Measurements from ENCODE around the gene EYS. TPM values are rescaled to one million over a fixed set of nuclear protein-coding genes. Genes with fewer than 3 reads are reported as not detected.

EYS gene
- total RNA-seq, 1 experiment from 2014 or later, result not detected

- Histone ChIP-seq H2AK5ac (ENCODE audit: insufficient read length, low read length) (no peak overlapping the region), H3K23me2 (ENCODE audit: insufficient read length, low read depth, low read length, poor library complexity, severe bottlenecking) (no peaks in the 10 kb centered on the region)
Observed at GRCh38 chr6:64679416-64679815, 1027.6 kb downstream of the EYS start.

More at GRCh38 chr6:64679416-64679815, 1027.6 kb downstream of the EYS start:
- Histone ChIP-seq H3K23ac (ENCODE audit: insufficient read length, low read depth, low read length) (no peak overlapping the region), H3K27me3 (ENCODE audit: insufficient read depth, low read length) (no peaks in the 10 kb centered on the region), H4K20me1 (ENCODE audit: control insufficient read depth, insufficient read depth, insufficient read length) (no peaks in the 10 kb centered on the region), H3K14ac (ENCODE audit: insufficient read depth, low read length) (no peak overlapping the region), H2AFZ (ENCODE audit: low read length) (no peak overlapping the region), H3K9me3 (ENCODE audit: control insufficient read depth, low read depth, low read length) (no peaks in the 10 kb centered on the region), H2BK5ac (ENCODE audit: insufficient read length, low read length) (no peak overlapping the region), H2BK12ac (ENCODE audit: insufficient read length, low read depth, low read length) (no peak overlapping the region), H3K27ac (ENCODE audit: insufficient read length, low read depth, low read length) (no peak overlapping the region), H3K56ac (ENCODE audit: insufficient read length, low read depth, low read length) (no peak overlapping the region), H4K8ac (replicated peaks; ENCODE audit: insufficient read length, low read depth, low read length) (no peak overlapping the region), H2BK120ac (ENCODE audit: low read depth, low read length, poor library complexity, severe bottlenecking) (no peak overlapping the region), H3K9ac (ENCODE audit: extremely low read depth, insufficient read length, low read length) (no peak overlapping the region), H4K91ac (ENCODE audit: insufficient read length, low read depth, low read length) (no peak overlapping the region), H3K4ac (ENCODE audit: low read depth, low read length) (no peak overlapping the region), H3K4me1 (ENCODE audit: insufficient read depth, low read length) (no peaks in the 10 kb centered on the region), H2BK20ac (ENCODE audit: low read depth, low read length, poor library complexity, severe bottlenecking) (no peak overlapping the region), H3T11ph (ENCODE audit: low read length) (no peak overlapping the region), H3K79me1 (ENCODE audit: insufficient read depth, low read depth, low read length, poor library complexity, severe bottlenecking) (no peaks in the 10 kb centered on the region), H2BK15ac (ENCODE audit: low read depth, low read length) (no peak overlapping the region), H3K18ac (ENCODE audit: insufficient read length, low read depth, low read length) (no peak overlapping the region), H3K79me2 (ENCODE audit: insufficient read depth, low read length) (no peaks in the 10 kb centered on the region), H4K5ac (ENCODE audit: insufficient read length, low read depth, low read length) (no peak overlapping the region), H3K4me2 (ENCODE audit: insufficient read depth, insufficient read length, low read length) (no peak overlapping the region)
- Mint-ChIP-seq H3K4me1 (0 out of 4 replicates have a peak, but pooled peaks cover 0 to 4% of the 10 kb centered on the region in 2 experiments), H3K27me3 (ENCODE audit: low read depth) (peaks cover 9% of the 10 kb centered on the region; the same call in 1 of the 2 replicates), H3K36me3 (ENCODE audit: insufficient read depth in 1 of 3, low read depth in 3 of 3) (no peaks in the 10 kb centered on the region), H3K4me3 (no peak overlapping the region), H3K9me3 (peaks cover 0 to 2% of the 10 kb centered on the region in 2 experiments; a peak in 1 of 5 replicates), H3K27ac (no peak overlapping the region)
- no CpG with 5 or more reads among the region's 2 CpGs for WGBS (ENCODE audit: extremely low coverage, insufficient read length, low lambda C conversion rate)
- no peak for TF ChIP-seq CTCF (conservative IDR thresholded peaks at IDR 0.05)
- no peak for DNase-seq
